Fibroblast of the aortic adventitia (primary cell): ENCODE results near the gene TRAF1. TPM values are rescaled to one million over a fixed set of nuclear protein-coding genes. Genes with fewer than 3 reads are reported as not detected.

ENCODE experiments used
- DNase-seq: peaks from one replicate; pipeline ENCODE4 v3.0.0-alpha.2; 2010; ENCODE audit warnings: low read depth
- H3K4me3 ChIP-seq: 2 replicates; pipeline ENCODE4 v1.5.1; 2011; ENCODE audit warnings: low read depth, mild to moderate bottlenecking, control low read depth, low read length, moderate library complexity
- total RNA-seq: library from RNA; depleted of rRNA; stranded (reverse); fragments of >200 nt; gene quantifications from 2 replicates; pipeline ENCODE4 v1.2.3, GENCODE V29; 2012; ENCODE audit warnings: low replicate concordance
- TF ChIP-seq, protein P1 (sequence below): IDR thresholded peaks from 2 replicates; pipeline ENCODE4 v1.5.1; 2011; ENCODE audit warnings: mild to moderate bottlenecking, low read length, control low read depth, inconsistent platforms; ENCODE audit not compliant: insufficient read depth

Gene TRAF1
- total RNA-seq, 1 donor = 8.5 TPM

DNA sequence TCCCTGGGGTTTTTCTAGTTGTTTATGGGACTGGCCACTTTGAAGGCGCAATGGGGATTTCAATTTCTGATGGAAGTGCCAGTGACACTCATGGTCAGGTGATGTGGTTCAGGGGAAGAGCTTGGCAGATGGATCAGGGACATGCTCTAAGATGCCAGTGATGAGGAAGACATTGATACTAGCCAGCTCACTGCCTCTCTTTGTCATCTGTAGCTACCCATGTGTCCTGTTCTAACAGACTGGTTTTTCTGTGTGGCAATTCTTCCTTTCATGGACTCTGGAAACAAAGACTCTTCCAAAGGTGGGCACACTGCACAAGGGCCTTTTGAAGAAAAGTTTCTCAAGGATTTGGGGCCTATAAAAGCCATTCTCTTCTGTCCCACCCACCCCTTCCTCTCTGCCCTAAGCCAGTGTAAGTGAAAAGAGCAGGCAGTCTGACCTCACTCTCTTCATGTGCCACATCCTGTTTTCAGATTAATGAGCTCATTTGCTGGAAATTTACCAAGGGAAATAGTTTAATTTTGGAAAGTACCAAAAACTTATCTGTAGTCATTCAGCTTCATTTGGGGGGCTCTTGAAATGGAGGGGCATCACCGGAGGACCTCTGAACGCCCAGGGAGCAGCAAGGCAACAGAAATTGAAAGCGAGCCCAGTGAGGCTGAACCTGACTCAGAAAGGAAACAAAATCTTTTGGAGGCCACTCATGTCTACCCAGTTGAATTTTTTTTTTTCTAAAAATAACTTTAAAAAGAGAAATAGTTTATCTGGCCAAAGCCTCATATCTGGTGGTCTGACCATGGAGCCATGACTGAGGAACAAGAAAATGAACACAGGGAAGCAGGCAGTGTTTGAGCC is 4.9 kb upstream of the TRAF1 start:
- TF ChIP-seq, protein P1, sequence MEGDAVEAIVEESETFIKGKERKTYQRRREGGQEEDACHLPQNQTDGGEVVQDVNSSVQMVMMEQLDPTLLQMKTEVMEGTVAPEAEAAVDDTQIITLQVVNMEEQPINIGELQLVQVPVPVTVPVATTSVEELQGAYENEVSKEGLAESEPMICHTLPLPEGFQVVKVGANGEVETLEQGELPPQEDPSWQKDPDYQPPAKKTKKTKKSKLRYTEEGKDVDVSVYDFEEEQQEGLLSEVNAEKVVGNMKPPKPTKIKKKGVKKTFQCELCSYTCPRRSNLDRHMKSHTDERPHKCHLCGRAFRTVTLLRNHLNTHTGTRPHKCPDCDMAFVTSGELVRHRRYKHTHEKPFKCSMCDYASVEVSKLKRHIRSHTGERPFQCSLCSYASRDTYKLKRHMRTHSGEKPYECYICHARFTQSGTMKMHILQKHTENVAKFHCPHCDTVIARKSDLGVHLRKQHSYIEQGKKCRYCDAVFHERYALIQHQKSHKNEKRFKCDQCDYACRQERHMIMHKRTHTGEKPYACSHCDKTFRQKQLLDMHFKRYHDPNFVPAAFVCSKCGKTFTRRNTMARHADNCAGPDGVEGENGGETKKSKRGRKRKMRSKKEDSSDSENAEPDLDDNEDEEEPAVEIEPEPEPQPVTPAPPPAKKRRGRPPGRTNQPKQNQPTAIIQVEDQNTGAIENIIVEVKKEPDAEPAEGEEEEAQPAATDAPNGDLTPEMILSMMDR = no peak
- DNase-seq = peak; percentile 77
- H3K4me3 ChIP-seq = no peak overlapping the region

DNA sequence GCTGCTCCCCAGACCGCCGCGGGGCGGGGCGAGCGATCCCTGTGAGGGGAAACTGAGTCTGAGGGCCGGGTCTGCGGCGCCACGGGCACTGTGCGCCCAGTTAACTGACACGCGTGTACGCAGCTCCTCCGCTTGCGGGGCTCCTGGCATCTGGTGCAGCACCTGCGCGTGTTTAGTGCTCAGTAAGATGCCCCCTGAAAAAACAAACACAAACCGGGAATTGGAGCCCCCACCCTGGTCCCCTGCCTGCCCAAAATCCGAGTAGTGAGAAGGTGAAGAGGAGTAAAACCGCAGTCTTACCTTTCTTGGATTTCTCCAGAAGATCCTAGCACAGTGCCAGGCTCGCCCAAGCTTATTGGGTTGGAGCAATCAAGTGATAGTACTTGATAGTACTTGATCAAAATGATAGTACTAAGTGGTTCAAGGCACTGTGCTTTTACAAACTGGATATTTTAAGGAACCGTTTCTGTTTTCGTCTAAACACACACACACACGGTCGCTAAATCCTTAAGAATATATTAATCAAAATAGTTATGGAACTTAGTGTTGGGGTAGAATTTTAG is 2.7 kb upstream of the TRAF1 start:
- TF ChIP-seq, protein P1 = no peak
- H3K4me3 ChIP-seq = peak overlapping the region; percentile 49
- DNase-seq = no peak

DNA sequence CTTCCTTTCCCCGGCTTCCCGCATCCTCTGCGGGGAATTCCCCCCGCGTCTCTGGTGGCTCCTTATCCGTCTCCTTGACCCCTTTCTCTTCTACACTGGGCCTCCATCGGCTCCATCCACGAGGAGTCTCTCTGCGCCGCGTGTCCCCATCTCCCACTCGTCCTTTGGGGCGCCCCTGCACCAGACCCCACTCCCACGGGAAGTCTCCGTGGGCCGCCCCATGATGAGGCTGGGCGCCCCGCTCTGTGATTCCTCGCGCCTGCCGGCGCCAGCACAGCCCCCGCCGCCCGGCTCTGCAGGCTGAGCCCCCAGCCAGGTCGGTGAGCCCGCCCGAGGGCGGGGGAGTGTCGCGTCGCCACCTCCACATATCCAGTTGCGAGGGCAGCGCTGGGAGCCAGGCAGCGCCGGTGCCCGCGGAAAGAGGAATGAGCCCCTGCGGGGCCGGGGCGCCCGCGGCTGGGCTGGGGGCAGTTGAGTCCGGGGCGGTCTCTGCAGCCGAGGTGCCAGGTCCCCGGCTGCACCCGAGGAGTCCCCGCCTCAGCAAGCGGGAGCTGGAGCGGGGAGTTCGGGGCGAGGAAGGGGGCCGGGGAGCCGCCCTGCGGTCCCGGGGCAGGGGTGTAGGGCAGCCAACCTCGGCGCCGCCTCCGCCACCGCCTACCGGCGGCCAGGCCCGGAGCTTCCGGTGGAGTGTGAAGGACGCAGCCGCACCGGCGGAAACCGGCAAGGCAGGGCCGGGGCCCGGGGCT is 2.1 kb upstream of the TRAF1 start:
- TF ChIP-seq, protein P1 = no peak
- peak overlapping the region; percentile 49 for H3K4me3 ChIP-seq
- peak; percentile 20 for DNase-seq

DNA sequence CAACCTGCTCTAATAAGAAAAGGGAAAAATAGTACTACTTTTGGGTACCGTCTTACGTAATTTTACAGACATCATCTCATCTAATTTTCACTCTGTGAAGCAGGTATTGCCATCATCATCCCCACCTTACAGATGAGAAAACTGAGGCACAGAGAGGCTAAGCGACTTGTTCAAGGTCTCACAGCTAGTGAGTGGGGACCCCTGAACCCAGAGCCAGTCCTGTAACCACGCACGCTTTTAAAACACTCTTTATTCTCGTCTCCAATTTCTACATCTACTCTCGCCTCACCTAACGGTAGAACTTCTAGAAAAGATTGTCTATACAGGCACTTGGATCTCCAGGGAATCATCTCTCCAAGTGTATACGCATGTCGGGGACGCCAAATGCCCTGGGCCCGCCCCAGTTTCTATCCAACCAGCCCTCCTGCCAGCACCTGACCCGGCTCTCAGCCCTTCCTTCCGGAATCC is 1.5 kb upstream of the TRAF1 start:
- DNase-seq = no peak
- TF ChIP-seq, protein P1 = no peak
- no peak overlapping the region for H3K4me3 ChIP-seq

DNA sequence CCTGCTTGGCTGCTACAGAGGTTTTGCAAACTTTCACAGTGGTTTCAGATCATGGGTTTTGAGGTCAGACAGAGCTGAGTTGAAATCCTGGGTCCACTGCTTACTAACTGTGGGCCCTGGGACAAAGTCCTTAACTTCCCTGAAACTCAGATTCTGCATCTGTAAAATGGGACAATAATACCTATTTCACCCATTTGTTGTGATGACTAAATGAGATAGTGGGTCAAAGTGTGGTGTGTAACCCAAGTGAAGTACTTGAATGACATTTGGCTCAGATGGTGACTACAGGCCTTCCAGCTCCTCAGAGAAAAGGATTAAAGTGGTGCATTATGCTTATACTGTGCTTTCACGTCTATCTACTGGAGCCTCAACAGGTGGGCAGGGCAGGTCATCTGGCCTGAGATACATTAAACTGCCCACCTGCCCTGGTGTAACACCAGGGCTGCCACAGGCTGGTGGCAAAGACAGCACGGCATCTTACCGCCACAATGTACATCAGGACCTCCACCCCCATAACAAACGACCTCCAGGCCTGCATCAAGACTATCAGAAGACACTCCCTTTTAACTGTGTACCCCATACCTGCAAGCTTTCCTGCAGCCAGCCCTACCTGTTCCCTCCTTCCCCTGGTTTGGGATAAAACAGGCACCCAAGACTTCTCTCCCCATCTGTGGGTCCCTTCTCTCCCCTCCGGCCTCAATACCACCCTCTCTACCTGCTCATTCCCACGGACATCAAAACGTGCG is 846 bp upstream of the TRAF1 start:
- H3K4me3 ChIP-seq = no peak overlapping the region
- DNase-seq = no peak
- TF ChIP-seq, protein P1 = no peak

DNA sequence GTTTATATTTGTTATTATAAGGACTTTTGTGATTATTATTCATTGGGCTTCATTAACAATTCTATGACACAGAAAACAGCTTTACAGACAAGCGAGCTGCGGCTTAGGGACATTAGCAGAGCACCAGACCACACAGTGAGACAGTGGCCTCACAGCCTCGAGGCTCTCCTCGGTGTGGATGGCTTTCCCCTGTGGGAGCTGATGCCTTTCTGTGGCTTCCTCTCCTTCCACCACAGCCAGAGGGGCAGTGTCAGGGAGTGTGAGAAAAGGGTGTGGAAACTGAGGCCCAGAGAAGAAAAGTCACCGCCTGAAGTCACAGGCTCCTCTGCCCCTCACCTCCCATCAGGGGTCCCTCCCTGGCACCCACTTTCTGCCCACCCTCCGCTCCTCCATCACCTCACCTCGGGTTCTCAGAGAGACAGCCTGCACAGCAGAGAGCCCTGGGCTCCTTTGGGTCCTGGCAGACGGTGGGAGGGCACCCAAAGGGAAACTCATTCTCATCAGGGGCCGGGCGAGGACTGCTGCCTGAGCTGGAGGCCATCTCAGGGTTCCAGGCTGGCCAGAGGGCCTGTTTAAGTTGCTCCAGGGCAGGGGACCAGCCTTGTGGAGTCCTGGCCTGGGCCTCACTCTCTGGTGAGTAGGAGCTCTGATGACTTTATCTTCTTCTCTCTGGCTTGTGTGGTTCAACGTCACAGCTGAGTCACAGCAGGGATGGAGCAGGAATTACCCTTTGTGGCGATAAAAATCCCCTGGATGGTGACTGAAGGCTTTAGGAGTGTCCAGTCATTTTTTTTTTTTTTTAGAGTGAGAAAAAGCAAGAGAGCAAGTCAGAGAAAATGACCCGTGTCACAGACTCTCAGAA is 830 bp downstream of the TRAF1 start:
- peak overlapping the region; percentile 22 for H3K4me3 ChIP-seq
- TF ChIP-seq, protein P1 = no peak
- DNase-seq = peak; percentile 93
